HG03139 (cell line): ENCODE data around the gene KAZN.

Experiments
- ATAC-seq: cut with Tn5 transposase; IDR thresholded peaks from one replicate; pipeline ENCODE4 v1.9.1; 2021; ENCODE audit not compliant: unreplicated experiment

Gene KAZN

DNA sequence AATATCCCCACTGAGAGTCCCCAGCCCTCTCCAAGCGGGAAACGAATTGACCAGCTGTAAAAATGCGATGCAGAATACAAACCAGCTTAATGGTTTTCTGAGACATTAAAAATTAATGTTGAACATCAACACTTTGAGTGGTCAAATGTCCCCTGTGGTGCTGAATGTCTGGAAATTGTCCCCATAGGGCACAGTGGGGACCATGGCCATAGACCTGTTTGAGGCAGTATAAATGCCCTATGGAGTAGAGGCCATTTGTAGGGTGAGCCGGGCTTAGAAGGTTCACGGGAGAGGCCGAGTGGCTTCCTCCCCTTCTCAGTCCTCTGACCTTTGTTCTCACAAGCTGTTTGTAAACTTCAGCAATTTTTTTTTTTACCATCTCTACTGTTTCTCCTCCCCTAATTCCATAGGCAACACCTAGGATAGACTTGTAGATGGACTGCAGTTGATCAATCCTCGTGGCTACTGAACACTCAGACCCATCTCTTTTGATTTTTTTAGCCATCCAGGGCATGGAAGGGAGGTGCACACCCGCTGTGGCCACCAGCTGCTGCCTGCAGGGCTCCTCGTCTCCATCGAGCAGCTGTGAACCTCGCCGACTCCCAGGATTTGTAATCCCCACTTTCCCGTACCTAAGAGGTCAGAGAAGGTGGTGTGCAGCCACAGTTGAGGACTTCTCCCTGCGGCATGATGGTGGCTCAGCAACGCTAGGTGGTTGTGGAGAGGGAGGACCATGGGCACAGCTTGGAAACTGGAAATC, 41.0 kb downstream of the KAZN start:
- no peak for ATAC-seq

DNA sequence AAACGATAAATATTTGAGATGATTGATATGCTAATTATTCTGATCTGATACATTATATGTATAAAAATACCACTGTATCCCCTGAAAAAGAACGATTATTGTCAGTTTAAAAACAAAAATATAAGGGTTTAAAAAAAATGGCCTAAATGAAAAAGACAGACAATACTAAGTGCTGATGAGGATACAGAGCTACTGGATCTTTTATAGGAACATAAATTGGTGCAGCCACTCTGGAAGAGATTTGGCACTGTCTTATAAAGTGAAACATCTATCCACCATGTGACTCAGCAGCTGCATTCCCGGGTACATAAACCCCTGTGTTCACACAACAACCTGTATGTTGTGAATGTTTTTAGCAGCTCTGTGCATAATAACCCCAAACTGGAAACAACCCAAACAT, 44.2 kb downstream of the KAZN start:
- no peak for ATAC-seq

DNA sequence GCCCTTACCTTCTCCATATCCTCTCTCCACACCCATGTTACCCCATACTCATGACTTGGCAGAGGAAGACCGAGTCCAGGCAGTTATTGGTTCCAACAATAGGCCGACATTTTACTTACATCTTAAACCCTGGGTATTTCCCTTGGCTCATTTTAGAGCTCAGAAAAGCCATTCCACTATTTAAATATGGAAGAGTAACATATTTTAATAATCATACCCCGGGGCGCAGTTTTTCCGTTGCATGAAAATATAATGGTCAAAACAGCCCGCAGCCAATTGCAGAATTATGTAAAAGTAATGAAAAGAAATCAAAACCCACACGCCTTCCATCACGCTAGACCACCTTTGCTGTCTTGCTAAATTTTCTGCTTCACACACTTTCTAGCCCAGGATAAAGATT, 48.5 kb downstream of the KAZN start:
- ATAC-seq, result no peak

DNA sequence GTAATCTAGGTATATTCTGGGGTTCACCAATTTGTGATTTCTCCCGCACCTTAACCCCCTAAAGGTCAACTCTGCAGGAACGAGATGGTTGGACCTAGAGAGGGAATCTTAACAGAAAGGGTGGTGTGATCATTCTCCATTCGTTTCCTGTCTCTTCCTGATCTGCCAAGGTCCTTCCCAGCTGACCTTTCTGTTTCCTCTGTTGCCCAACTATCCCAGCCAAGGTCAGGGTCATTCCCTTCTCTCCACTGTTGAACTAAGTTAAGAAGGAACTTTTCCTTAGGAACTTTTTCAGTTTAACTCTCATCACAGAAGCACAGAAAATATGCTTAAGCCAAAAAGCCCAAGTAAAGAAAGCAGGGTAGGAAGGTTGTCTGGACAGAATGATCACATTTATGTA, 49.3 kb downstream of the KAZN start:
- ATAC-seq, result no peak

DNA sequence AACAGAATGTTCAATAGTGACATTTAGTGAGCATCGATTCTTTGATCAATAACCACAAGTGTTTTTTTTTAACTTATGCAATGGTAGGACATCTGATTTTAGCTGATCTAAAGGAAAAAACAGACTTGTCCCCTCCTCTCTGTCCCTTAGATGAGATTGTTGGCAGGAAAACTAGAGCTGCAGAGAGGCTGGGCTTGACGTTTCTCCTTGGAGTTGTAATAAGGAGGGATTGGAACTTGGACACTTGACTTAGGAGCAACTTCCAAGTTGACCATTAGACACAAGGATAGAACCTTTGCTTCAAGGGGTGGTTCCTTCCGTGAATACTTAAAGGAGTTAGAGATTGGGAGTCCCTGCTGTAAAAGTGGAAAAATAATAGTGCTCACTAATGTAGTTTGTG, 49.9 kb downstream of the KAZN start:
- no peak for ATAC-seq

DNA sequence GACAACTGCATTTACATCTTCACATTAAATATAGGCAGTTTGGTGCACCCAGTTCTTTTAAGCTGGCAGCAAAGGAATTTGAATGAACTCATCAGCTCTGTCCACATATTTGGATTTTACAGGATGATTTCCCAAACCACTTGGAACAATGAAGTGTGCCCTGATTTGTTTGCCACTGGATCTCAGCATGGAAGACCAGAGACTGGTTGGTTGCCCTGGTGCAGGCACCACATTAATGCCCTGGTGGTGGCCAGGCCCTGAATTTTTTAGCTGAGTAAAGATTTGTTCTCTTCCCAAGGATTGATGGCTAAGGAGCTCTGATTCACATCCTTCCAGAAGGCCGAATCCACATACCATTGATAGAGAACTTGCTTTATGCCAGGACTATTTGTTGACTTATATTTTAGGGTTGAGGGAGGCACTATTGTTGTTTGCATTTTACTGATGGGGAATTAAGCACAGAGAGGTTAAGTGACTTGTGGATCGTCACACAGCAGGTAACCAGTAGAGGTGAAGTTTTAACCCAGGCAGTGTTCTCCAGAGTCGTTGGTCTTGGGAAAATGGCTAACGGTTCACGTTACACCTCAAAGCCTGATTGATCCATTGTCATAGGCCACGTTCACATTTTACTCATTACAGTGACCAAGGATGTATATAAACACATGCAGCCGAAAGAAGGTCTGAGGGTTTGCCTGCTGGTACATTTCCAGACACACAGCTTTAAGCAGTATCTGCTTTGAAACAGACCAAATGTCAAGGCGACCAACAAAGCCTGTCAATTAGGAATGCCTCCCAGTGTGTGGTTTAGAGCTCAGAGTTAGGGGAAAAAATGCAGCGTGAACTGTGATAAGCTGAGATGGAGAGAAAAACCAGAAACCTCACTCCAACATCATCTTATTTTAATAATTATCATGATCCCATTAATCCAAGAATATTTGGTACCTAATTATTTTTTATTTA, 50.7 kb downstream of the KAZN start:
- ATAC-seq, result no peak

DNA sequence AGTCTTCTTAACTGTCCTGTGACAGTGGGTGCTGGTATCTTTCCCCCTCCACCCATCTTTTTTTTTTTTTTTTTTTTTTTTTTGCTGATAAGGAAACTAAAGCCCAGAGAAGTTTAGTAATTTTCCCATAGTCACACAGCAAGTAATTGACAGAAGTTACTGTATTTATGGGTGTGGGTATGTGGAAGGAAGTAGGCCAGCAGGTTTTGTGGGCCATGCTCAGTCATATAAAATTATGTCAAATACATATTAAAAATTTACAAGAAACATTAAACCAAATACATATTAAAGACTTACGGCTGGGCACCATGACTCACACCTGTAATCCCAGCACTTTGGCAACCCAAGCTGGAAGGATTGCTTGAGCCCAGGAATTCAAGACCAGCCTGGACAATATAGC, 51.5 kb downstream of the KAZN start:
- ATAC-seq, result no peak

DNA sequence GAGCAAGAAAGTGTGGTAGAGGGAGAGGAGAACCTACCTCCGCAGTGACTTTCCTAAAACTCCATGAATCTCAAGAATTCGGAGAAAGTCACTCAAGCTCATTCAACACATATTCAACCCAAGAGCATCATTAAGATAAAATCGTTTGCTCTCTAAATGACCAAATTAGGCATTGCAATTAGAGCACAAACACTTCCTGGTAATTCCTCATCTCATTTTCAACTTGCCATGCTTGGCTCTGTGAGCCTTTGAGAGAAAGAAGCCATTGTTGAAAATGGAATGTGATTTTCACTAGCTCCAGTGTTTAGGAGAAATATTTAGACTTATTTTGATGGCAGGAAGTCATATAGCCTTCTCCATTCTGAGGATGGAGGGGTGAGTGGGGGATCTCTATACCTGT, 52.5 kb downstream of the KAZN start:
- no peak for ATAC-seq

DNA sequence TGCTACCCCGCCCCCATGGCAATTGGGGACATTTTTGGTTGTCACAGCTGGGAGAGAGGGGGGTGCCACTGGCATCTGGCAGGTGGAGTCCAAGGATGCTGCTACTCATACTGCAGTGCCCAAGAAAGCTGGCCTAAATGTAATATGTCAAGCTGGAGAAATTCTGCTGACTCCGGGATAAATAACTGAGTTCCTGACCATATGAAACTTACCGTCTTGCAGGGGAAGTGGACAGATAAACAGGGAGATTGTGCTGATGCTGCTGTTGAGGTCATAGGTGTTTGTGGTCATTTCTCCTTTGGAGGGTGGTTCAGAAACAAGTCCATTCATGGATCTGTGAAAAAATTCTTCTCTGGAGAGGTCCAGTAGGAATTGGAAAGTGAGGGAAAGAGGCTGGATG, 54.4 kb downstream of the KAZN start:
- ATAC-seq, result no peak

DNA sequence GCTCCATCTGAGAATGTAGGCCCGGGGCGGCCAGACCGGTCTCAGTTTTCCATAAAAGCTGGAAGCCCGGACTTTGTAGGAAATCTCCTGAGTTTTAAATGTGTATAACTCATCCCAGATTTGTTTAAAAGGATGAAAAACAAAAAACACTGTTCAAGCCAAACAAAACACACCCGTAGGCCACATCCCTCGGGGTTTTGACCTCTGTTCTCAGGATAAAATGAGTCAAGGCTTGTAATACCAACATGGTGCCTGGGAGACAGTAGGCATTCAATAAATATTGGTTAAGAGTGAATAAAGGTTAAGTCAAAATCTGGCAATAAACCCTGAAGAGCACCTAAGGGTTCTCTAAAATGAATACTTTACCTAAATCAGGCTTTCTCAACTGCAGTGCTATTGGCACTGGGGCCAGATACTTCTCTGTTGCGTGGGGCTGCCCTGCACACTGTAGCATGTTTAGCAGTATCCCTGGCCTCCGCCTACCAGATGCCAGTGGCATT, 55.0 kb downstream of the KAZN start:
- ATAC-seq, result no peak

DNA sequence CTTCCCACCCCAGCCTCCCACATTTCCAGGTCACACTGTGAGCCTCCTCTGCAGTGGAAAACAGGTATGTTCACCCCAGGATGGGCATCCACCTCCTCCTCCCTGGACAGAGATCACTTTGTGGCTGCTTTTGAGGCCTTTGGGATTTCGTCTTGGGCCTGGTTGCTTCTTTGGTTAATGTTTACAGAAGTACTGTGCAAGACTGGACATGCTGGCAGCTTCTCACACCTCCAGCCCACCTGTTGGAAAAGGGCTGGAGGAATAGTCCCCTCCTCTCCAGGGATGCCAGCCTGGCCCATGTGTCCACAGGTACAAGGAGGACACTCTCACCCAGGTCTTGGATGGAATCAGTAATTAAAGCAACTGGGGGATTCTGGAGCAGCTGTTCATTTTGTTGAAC, 56.1 kb downstream of the KAZN start:
- no peak for ATAC-seq

DNA sequence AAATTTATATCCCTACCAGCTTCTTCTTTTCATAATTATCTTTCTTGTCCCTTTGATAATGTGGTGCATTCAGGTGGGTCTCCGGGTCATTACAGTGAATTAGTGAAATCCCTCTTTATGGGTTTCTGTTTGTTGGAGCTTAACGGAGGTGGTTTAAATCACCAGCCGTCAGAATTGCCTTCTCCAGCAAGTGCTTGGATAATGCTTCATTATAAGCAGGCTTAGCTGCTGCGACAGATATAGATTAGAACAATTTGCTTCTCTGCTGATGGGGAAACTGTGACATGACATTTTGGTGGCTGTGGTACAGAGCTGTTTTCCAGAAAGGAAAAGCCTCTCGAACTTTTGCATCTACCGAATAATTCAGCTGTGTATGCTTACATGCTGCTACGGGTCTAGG, 56.9 kb downstream of the KAZN start:
- no peak for ATAC-seq

DNA sequence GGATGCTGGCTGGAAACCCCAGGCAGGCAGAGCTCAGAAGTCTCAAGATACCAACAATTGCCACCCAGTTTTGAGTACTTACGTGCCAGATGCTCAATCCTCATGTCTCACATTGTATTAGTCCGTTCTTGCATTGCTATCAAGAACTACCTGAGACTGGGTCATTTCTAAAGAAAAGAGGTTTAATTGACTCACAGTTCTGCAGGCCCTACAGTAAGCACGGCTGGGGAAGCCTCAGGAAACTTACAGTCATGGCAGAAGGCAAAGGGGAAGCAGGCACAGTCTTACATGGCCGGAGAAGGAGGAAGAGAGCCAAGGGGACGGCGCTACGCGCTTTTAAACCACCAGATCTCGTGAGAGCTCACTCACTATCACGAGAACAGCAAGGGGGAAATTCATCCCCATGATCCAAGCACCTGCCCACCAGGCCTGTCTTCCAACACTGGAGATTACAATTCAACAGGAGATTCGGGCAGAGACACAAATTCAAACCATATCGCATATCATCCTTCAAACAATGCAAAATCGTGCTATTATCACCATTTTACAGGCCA, 58.0 kb downstream of the KAZN start:
- no peak for ATAC-seq

DNA sequence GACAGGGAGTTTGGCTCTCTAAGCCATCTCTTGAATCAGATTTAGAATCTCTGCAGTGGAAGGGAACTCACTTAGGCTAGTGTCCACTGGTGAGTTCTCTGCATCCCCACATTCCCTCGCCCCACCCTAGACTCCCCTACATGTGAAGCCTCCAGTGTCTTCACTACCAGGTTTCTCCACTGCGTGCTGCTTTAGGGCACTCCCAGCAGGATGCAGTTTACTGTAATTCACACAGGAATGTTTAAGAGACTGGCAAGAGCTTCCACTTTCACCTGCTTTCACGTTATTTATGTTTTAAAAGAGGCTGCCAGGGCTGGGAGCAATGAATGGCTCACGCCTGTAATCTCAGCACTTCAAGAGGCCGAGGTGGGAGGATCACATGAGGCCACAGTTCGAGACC, 60.2 kb downstream of the KAZN start:
- no peak for ATAC-seq

DNA sequence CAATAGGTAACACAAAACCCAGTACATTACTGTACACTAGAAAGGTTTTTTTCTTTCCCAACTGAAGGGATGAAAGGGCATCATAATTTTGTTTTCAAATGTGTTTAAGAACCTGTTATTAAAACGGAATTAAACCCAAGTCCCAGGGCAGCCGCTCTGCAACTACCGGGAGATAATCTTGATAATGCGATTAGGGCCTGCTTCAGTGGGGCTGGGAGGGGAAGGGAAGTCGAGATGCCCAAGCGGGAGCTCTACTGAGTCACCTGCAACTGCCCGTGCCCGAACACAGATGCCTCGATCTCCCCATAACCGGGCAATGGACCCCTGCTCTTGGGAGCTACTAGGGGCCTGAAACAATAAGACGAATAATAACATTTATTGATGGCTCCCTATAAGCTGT, 61.4 kb downstream of the KAZN start:
- no peak for ATAC-seq

DNA sequence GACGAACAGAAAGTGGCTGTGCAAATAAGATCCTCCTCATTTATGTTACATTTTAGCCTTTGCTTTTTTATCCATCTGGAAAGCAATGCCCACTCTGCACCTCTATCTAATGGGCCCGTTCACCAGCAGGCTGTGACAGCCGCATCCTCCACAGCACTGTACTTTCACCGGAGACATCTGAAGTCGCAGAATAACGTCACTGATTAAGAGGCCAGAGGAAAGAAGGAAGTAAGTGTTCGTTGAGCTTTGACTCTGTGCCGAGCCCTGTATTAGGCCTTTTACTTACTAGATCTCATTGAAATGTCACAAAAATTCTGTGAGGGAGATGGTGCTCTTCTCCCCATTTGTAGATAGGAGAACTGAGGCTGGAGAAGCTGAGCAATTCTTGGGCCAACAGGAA, 62.3 kb downstream of the KAZN start:
- ATAC-seq, result no peak

DNA sequence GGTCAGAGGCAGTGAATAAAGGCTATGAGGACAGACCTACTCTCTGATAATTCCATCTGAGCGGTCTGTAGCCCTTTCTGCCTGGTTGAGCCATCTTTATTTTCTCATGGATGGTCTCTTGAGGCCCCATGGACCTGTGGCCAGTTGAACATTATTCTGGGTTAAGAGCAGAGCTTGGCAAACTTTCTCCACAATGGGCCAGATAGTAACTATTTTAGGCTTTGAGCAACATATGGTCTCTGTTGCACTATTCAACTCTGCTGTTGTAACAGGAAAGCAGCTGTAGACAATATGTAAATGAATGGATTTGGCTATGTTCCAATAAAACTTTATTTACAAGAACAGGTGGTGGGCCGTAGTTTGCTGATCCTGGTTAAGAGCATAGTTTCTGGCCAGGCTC, 62.7 kb downstream of the KAZN start:
- ATAC-seq, result no peak

DNA sequence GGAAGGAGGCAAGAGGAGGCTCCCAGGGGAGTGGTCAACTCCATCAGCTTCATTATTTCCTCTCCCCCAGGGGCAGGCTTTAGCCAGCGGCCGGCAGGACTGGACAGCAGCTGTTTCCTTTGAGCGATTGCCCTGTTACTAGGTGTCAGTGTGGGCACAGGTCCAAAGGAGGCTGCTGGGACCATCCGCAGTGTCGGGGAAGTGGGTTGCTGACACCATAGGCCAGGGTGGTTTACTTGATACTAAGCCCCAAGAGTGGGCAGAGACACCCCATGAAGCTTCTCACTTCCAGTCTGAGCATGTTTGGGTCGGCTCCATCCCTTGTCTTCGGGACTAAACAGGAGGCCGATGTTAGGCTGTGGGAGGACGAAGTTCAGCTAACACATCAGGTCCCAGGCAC, 63.6 kb downstream of the KAZN start:
- no peak for ATAC-seq

DNA sequence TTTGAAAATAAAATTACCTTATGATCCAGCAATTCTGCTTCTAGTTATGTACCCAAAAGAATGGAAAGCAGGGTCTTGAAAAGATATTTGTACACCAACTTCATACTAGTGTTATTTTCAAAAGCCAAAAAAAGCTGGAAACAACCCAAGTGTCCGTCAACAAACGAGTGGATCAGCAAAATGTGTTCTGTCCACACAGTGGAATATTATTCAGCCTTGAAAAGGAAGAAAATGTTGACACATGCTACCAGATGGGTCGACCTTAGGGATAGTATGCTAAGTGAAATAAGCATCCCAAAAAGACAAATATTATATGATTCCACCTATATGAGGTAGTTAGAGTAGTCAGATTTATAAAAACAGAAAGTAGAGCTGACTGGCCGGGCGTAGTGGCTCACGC, 65.3 kb downstream of the KAZN start:
- ATAC-seq, result no peak

DNA sequence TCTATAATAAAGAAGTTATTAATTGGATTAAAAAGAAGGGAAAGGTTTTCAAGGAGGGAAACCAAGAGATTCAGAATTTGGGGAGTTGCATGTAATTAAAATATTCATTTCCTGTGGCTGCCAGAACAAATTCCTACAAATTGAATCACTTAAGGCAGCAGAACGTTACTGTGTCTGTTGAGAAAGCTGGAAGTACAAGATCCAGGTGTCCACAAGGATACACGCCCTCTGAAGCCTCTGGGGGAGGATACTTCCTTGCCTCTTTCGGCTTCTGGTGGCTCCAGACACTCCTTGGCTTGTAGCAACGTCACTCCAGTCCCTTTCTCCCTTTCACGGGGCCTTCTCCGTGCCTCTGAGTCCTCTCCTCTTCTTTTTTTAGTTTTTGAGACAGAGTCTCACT, 67.9 kb downstream of the KAZN start:
- ATAC-seq, result no peak

DNA sequence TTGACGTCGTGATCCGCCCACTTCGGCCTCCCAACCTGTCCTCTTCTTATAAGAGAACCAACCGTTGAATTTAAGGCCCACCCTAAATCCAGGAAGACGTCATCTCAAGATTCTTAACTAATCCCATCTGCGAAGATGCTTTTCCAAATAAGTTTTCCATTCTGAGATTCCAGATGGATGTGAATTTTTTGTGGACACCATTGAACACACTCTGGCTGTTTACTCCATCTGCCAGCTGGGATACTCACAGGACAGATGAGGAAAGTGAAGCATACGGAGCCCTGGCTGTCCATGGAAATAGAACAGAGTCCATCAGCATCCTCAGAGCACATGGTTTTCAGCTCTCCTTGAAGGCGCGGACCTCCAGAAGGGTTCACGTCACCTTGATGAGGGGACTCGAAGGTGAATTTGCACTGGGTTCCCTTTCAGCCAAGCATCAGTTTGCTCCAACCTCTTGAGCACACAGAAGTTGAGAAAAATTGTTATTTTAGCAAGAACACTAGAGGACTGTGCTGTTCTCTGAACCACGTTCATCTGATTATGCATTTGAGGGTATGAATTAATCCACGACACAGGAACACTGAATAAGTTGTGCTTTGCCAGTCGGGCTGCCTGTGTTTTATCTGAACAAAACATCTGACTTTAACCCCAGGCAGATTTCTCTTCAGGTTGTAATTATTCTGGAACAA, 68.6 kb downstream of the KAZN start:
- no peak for ATAC-seq
